SK-N-SH (cell line): ENCODE results near the gene HELT. TPM values are rescaled to one million over a fixed set of nuclear protein-coding genes. Genes with fewer than 3 reads are reported as not detected.

ENCODE experiments used
- CTCF ChIA-PET: fragments of 300-600, 350-600 bp; formaldehyde crosslinking; extraction: SDS; loops from one replicate; lab custom pipeline; 2021; lab: Yijun Ruan, JAX
- POLR2A ChIA-PET: fragments of 350-600 bp; sonication (Branson Sonifier 250); formaldehyde crosslinking; extraction: SDS; loops from one replicate; lab custom pipeline; 2020; ENCODE audit warnings: antibody characterized with exemption, inconsistent platforms; lab: Yijun Ruan, JAX
- DNase-seq: peaks from one replicate; pipeline ENCODE4 v3.0.0; 2012
- H2AFZ ChIP-seq: fragments of 200-600 bp; sonication (generic); 2 replicates; pipeline ENCODE4 v1.8.1; 2016; ENCODE audit warnings: antibody characterized with exemption, mild to moderate bottlenecking, low read depth
- H3F3A ChIP-seq: fragments of 200-600 bp; sonication (generic); replicated peaks from 2 replicates; pipeline ENCODE3; 2016; ENCODE audit warnings: antibody characterized with exemption, mild to moderate bottlenecking; ENCODE audit not compliant: insufficient read depth
- H3K27ac ChIP-seq, 2 experiments: fragments of 200-500 bp in 1 of 2; fragments of 200-600 bp in 1 of 2; sonication (Bioruptor generic) in 1 of 2; sonication (generic), shearing (Covaris generic) in 1 of 2; 2 replicates each; pipeline versions ENCODE4 v1.5.1 to v1.6.1; 2014 to 2016; ENCODE audit warnings: low read depth in 2 of 2, inconsistent platforms in 1 of 2, low read length in 1 of 2, mild to moderate bottlenecking in 1 of 2, mixed read lengths in 1 of 2
- H3K27me3 ChIP-seq: fragments of 200-600 bp; sonication (generic), shearing (Covaris generic); 2 replicates; pipeline ENCODE4 v1.6.1; 2016; ENCODE audit warnings: mixed run types; ENCODE audit not compliant: insufficient read depth
- H3K36me3 ChIP-seq, 2 experiments: fragments of 200-500 bp in 1 of 2; fragments of 200-600 bp in 1 of 2; sonication (Bioruptor generic) in 1 of 2; sonication (generic) in 1 of 2; replicated peaks in 1 of 2; 2 replicates each; pipeline versions ENCODE3 to v1.5.1; 2014 to 2016; ENCODE audit warnings: low read length in 1 of 2, mild to moderate bottlenecking in 1 of 2; ENCODE audit not compliant: insufficient read depth in 2 of 2, control insufficient read depth in 1 of 2
- H3K4me1 ChIP-seq, 2 experiments: fragments of 200-500 bp in 1 of 2; fragments of 200-600 bp in 1 of 2; sonication (Bioruptor generic) in 1 of 2; sonication (generic), shearing (Covaris generic) in 1 of 2; 2 replicates each; pipeline versions ENCODE4 v1.5.1 to v1.6.1; 2014 to 2016; ENCODE audit warnings: low read depth in 1 of 2, low read length in 1 of 2, mixed run types in 1 of 2; ENCODE audit not compliant: insufficient read depth in 2 of 2, control insufficient read depth in 1 of 2
- H3K4me2 ChIP-seq: fragments of 200-600 bp; sonication (generic), shearing (Covaris generic); 2 replicates; pipeline ENCODE4 v1.6.1; 2017; ENCODE audit warnings: mixed run types
- H3K4me3 ChIP-seq, 2 experiments: fragments of 200-500 bp in 1 of 2; fragments of 200-600 bp in 1 of 2; sonication (Bioruptor generic) in 1 of 2; sonication (generic), shearing (Covaris generic) in 1 of 2; 2 replicates each; pipeline versions ENCODE4 v1.5.1 to v1.8.1; 2014 to 2016; ENCODE audit warnings: low read depth in 2 of 2, inconsistent platforms in 1 of 2, low read length in 1 of 2, mild to moderate bottlenecking in 1 of 2, mixed read lengths in 1 of 2, moderate library complexity in 1 of 2
- H3K79me2 ChIP-seq: fragments of 200-600 bp; sonication (generic); 2 replicates; pipeline ENCODE4 v1.8.1; 2017; ENCODE audit warnings: mild to moderate bottlenecking; ENCODE audit not compliant: insufficient read depth
- H3K9ac ChIP-seq: fragments of 200-600 bp; sonication (generic); 2 replicates; pipeline ENCODE4 v1.6.1; 2017; ENCODE audit warnings: mixed run types
- H3K9me2 ChIP-seq: fragments of 200-600 bp; sonication (generic); 2 replicates; pipeline ENCODE4 v1.6.1; 2017; ENCODE audit warnings: mixed run types
- H3K9me3 ChIP-seq: fragments of 200-600 bp; sonication (generic); 2 replicates; pipeline ENCODE4 v1.6.1; 2017; ENCODE audit warnings: mixed run types, mild to moderate bottlenecking, moderate library complexity
- H4K20me1 ChIP-seq: fragments of 200-600 bp; sonication (generic); 2 replicates; pipeline ENCODE4 v1.6.1; 2017; ENCODE audit warnings: mild to moderate bottlenecking, mixed run types; ENCODE audit not compliant: insufficient read depth
- EZH2phosphoT487 ChIP-seq: fragments of 200-600 bp; sonication (generic); IDR thresholded peaks from 2 replicates; pipeline ENCODE4 v1.6.1; 2017; ENCODE audit warnings: low read depth, mixed run types, mild to moderate bottlenecking, antibody characterized with exemption, moderate library complexity, borderline replicate concordance
- GABPA ChIP-seq: IDR thresholded peaks from 2 replicates; pipeline ENCODE4 v1.4.0; 2012; ENCODE audit warnings: low read depth, mild to moderate bottlenecking
- IRF3 ChIP-seq: fragments of 150-350 bp; IDR thresholded peaks from 2 replicates; pipeline ENCODE4 v1.6.1; 2016; ENCODE audit warnings: mild to moderate bottlenecking, low read depth, low read length
- NFIC ChIP-seq: IDR thresholded peaks from 2 replicates; pipeline ENCODE4 v1.4.0; 2012; ENCODE audit warnings: borderline replicate concordance
- RAD21 ChIP-seq: IDR thresholded peaks from 2 replicates; pipeline ENCODE4 v1.6.1; 2012; ENCODE audit warnings: mild to moderate bottlenecking, low read length
- RCOR1 ChIP-seq: fragments of 150-350 bp; IDR thresholded peaks from 2 replicates; pipeline ENCODE4 v1.6.1; 2017; ENCODE audit warnings: antibody characterized with exemption, low read length
- RFX5 ChIP-seq: IDR thresholded peaks from 2 replicates; pipeline ENCODE4 v1.6.1; 2012; ENCODE audit warnings: mild to moderate bottlenecking, improper control_type of control experiment, low read length
- RXRA ChIP-seq: IDR thresholded peaks from 2 replicates; pipeline ENCODE4 v1.4.0; 2012; ENCODE audit warnings: low read depth, mild to moderate bottlenecking, borderline replicate concordance
- TEAD4 ChIP-seq: IDR thresholded peaks from 2 replicates; pipeline ENCODE4 v1.4.0; 2012; ENCODE audit warnings: mild to moderate bottlenecking, borderline replicate concordance; ENCODE audit not compliant: insufficient read depth
- ZBTB33 ChIP-seq: IDR thresholded peaks from 2 replicates; pipeline ENCODE4 v1.4.0; 2012; ENCODE audit warnings: low read depth, borderline replicate concordance
- WGBS: methylation state at CpG from one replicate; pipeline ENCODE4 v1.1.6; 2017; ENCODE audit warnings: low lambda C conversion rate; 5-methylcytosine and 5-hydroxymethylcytosine counted together
- polyA plus RNA-seq, 3 experiments: library from polyadenylated mRNA; depleted of rRNA; stranded (reverse); fragments of >200 nt; gene quantifications; 2 replicates each; pipeline ENCODE4 v1.2.3, GENCODE V29; 2012
- TF ChIP-seq, protein P1 (sequence below): IDR thresholded peaks from 2 replicates; pipeline ENCODE4 v1.4.0; 2012; ENCODE audit warnings: low read depth

The HELT gene
- polyA plus RNA-seq, 1 of the 3 experiments (the other 2 are of a cell fraction) = not detected

GRCh38 chr4:185020293-185020808, 2.1 kb downstream of the HELT start:
- Histone ChIP-seq H3K27me3 (peaks cover 49% of the 10 kb centered on the region), H3K9ac (no peak overlapping the region), H4K20me1 (no peaks in the 10 kb centered on the region), H3K27ac (no peak overlapping the region), H3F3A (no peaks in the 10 kb centered on the region), H2AFZ (no peak overlapping the region), H3K4me2 (no peak overlapping the region), H3K36me3 (no peaks in the 10 kb centered on the region), H3K9me3 (no peaks in the 10 kb centered on the region), H3K9me2 (no peaks in the 10 kb centered on the region), H3K79me2 (no peaks in the 10 kb centered on the region), H3K4me3 (no peak overlapping the region), H3K4me1 (no peaks in the 10 kb centered on the region)
- DNase-seq = peak; percentile 48
- CTCF ChIA-PET = interaction anchor here (1.1 to 2.2 kb wide), 2 partner anchors 9 to 12 kb away, joined by 4 to 12 read pairs; no protein-coding TSS in a partner anchor
- POLR2A ChIA-PET = no interaction called here
- 0% methylated on average over 5 of the region's 48 CpGs for WGBS
- TF ChIP-seq, protein P1, sequence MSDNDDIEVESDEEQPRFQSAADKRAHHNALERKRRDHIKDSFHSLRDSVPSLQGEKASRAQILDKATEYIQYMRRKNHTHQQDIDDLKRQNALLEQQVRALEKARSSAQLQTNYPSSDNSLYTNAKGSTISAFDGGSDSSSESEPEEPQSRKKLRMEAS = no peak

DNA sequence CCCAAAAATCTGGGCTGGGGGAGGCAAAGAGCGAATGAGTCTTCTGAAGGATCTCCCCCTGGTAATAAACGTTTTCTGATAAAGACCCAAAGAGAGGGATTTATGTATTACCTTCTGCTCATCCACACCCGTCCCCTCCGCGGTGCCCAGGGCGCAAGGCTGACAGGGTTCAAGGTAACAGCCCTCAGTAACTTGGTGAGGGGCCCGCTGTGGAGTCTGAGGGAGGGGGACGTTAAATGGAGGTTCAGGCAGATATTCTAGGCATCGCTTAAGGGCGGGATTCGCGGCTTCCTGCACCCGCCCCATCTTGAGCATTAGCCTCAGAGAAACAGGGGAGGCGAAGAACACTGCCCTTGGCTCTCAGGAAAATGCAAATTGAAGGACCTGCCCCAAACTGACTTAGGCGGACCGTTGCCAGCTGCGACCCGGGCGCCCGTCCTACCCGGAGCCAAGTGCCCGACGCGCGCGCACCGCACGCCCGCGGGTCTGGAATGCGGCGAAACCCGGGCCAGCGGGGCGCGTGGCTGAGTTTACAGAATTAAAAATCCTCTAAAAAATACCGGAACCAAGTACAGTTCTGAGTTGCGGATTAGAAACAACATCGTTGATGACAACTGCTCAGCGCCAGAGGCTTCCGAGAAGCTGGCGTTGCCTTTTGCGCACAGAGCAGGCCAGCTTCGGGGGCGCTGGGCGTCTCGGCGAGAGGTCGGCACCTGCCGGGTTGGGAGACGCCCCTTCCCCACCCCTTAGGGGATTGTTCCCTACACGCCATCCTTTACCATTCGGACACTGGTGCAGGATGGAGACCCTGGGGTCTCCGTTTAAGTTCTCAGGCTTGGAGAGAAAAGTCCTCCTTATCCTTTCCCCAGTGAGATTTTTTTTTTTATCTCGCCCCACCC, 2.8 kb downstream of the HELT start:
- Histone ChIP-seq H3K4me2 (no peak overlapping the region), H3K4me1 (no peaks in the 10 kb centered on the region), H3F3A (no peaks in the 10 kb centered on the region), H3K9me3 (no peaks in the 10 kb centered on the region), H3K27ac (no peak overlapping the region), H3K9me2 (no peaks in the 10 kb centered on the region), H3K27me3 (peaks cover 49% of the 10 kb centered on the region), H4K20me1 (no peaks in the 10 kb centered on the region), H3K9ac (no peak overlapping the region), H3K36me3 (no peaks in the 10 kb centered on the region), H3K79me2 (no peaks in the 10 kb centered on the region), H2AFZ (no peak overlapping the region), H3K4me3 (no peak overlapping the region)
- DNase-seq = no peak
- ChIA-PET POLR2A (no interaction called here), CTCF (interaction anchor here (0.7 to 2.2 kb wide), 3 partner anchors 10 to 13 kb away, joined by 3 to 12 read pairs (median 5); no protein-coding TSS in a partner anchor)
- TF ChIP-seq GABPA (no peak), RAD21 (no peak), RFX5 (no peak), TEAD4 (no peak), RCOR1 (no peak), IRF3 (no peak), ZBTB33 (no peak), EZH2phosphoT487 (no peak), NFIC (no peak), RXRA (no peak)
- 4% methylated on average over 47 of the region's 55 CpGs for WGBS
